Panc1 (cell line): ENCODE measurements around the gene BNC1.

Source experiments
- CTCF ChIP-seq: fragments of 450-650 bp; IDR thresholded peaks from 2 replicates; pipeline ENCODE4 v1.5.1; 2017; ENCODE audit warnings: mild to moderate bottlenecking
- POLR2AphosphoS5 ChIP-seq: IDR thresholded peaks from 2 replicates; pipeline ENCODE4 v1.6.1; 2012; ENCODE audit warnings: mild to moderate bottlenecking, low read depth, low read length, moderate library complexity
- REST ChIP-seq, 2 experiments: IDR thresholded peaks; 2 replicates each; pipeline ENCODE4 v1.6.1; 2011 to 2012; ENCODE audit warnings: low read depth in 2 of 2, control low read depth in 1 of 2, low read length in 1 of 2, mild to moderate bottlenecking in 1 of 2, moderate library complexity in 1 of 2; ENCODE audit not compliant: insufficient read depth in 1 of 2
- SIN3A ChIP-seq: IDR thresholded peaks from 2 replicates; pipeline ENCODE4 v1.6.1; 2012; ENCODE audit warnings: low read depth, mild to moderate bottlenecking, low read length, moderate library complexity, borderline replicate concordance; ENCODE audit not compliant: insufficient read depth
- TCF7L2 ChIP-seq: IDR thresholded peaks from 2 replicates; pipeline ENCODE4 v1.6.1; 2011; ENCODE audit warnings: mild to moderate bottlenecking, low read depth, low read length, inconsistent platforms

GRCh38 chr15:83318861-83319415 is 34.5 kb upstream of the BNC1 start:
- TF ChIP-seq CTCF (no peak), POLR2AphosphoS5 (no peak), SIN3A (no peak), REST (IDR thresholded peaks at IDR 0.05; ENCODE audit: insufficient read depth in 1 of 2, low read depth in 2 of 2, low read length in 1 of 2) (no peak), TCF7L2 (no peak)
